Non-pigmented ciliary epithelial cell (primary cell): ENCODE measurements around the gene RNF175.

Experiments
- DNase-seq: peaks from one replicate; pipeline ENCODE4 v3.0.0-alpha.2; 2010; ENCODE audit warnings: low read depth

RNF175 gene

DNA sequence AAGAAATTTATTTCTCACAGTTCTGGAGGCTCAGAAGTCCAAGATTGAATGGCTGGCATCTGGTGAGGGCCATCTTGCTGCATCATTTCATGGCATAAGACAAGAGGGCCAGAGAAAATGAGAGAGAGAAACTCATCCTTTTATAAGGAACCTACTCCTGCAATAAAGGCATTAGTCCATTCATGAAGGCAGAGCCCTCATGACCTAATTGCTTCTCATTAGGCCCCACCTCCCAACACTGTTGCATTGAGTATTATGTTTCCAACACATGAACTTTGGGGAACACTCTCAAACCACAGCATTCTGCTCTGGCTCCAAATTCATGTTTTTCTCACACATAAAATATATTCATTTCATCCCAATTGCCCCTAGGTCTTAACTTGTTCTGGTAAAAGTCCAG lies 14.2 kb downstream of the RNF175 start:
- no peak for DNase-seq

- DNase-seq: no peak
These were observed 18.3 kb downstream of the RNF175 start for GRCh38 chr4:153741541-153741940.

DNA sequence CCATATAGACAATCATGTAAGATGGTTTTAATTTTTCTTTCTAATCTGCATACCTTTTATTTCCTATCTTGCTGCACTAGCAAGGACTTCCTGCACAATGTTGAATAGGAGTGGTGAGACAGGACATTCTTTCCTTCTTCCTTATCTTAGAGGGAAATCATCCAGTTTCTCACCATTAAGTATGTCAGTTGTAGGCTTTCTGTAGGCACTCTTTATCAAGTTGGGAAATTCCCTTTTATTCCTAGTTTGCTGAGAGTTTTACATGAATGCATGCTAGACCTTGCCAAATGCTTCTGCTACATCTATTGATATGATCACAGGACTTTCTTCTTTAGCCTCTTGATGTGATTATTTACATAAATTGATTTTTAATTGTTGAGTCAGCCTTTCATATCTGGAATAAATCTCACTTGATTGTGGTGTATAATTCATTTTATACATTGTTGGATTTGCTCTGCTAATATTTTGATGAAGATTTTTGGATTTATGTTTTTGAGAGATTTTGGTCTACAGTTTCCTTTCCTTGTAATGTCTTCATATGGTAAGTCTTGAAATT lies 23.8 kb downstream of the RNF175 start:
- DNase-seq: no peak

GRCh38 chr4:153733751-153734448 lies 25.9 kb downstream of the RNF175 start:
- DNase-seq: no peak

DNA sequence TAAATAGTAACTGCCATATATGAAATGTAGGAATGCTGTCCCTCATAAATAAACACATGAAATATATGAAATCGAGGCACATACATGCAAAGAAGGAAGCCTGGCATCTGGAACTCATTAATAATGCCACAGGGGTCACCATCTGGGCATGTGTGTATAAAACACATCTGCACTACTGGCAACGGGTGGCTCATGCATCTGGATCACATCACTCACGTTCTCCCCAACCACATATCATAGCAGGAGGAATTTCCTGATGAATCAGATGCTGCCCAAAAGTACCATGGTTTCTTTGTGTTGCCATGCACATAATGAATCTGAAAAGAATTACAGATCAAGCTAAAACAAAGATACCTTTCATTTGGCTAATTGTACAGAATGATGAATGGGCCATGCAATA lies 28.6 kb downstream of the RNF175 start:
- no peak for DNase-seq

DNA sequence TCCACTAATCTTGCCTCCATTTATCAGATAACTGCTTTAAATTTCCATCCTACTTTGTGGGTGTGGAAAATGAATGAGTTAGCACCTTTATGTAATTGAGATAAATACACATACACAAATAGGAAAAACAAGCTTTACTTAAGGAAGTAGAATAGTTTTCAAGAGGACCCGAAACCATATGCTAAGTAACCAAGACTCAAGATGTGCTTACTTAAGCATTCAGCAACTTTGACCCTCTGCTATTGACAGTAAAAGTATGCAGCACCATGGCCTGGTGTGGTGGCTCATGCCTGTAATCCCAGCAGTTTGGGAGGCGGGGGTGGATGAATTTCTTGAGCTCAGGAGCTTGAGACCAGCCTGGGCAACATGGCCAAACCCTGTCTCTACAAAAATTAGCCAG lies 29.9 kb downstream of the RNF175 start:
- DNase-seq: no peak

DNA sequence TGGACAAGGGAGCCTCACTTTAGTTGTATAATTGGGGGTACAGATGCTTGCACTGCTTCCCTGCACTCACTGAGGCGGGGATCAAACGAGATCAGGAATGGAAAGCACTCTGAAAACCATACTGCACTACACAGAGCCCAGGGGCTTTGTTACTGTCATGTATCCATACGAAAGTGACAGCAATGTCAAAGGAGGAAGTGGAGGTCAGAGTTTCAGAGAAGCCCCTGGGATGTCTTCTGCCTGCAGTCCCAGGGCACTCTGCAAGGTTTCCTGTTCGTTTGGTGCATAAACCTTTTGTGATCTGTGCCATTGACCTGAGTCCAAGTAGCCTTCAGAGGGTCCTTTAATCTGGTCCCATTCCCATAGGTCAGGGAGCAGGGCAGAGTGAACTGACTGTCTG lies 31.2 kb downstream of the RNF175 start:
- no peak for DNase-seq

GRCh38 chr4:153728151-153728550 lies 31.7 kb downstream of the RNF175 start:
- DNase-seq: no peak

- DNase-seq: no peak
These were observed 34.0 kb downstream of the RNF175 start for GRCh38 chr4:153725831-153726154.

DNA sequence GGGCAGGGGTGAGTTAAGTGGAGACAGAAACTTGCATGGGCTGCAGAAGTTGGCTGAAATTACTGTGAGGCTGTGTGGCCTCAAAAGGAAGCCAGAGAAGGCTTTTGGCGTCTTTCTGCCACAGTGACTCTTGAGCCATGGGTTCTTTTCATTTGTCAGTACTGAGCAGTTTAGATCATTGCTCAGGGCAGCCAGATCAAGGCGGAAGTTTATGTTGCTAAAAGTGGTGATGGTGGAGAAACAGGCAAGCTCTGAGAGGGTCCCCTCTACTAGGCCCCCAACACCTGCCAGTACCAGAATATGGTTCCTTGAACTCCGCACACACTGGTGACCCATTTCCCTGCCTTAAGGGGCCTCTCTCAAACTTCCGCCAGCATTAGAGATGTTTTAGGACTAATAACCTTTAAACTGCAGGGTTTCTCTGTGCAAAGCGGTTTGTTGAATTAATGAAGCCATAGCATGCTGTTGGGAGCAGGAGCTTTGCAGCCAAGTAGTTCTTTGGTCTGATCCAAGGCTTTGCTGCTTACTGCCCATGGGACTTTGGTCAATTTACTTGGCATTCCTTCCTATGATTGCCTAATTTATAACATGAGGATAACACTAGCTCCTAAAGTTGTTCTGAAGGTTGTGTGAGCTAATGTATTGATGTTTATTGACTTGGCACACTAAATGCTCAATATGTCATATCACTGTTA lies 34.5 kb downstream of the RNF175 start:
- DNase-seq: no peak

DNA sequence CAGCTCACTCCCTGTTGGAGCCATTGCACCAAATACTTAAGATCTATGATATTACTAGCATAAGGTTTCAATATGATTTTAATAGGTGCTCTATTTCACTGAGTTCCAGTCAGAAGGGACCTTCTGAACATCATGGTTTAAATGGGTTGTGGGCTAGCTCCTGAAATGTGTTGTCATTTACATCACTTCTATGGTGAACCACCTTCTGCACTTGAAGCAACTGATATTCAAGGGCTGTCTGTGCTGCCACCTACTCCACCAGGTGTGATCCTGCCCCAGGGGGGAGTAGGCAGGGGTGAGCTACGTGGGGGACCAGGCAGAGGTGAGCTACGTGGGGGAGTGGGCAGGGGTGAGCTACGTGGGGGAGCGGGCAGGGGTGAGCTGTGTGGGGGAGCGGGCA lies 35.2 kb downstream of the RNF175 start:
- DNase-seq: no peak

GRCh38 chr4:153722036-153722435 lies 37.8 kb downstream of the RNF175 start:
- no peak for DNase-seq

- DNase-seq: no peak
These were observed 45.8 kb downstream of the RNF175 start for GRCh38 chr4:153713866-153714646.

DNA sequence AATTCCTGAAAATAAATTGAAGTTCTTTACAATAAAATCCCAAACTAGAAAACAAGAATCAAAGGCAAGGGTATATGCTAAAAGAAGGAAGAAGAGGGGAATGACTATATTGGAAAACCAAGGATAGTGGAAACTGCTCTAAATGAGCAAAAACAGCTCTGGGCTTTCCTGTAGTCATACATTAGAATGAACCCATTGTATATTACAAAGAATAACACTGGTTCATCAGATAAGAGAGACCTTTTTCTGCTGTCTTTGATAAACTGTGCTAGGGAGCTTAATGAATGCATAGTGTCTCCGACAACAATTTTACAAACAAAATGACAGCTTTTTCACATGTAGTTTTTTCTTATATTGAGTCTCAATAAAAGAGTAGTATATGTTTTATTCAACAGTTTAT lies 49.1 kb downstream of the RNF175 start:
- DNase-seq: no peak

- DNase-seq: no peak
These were observed 53.3 kb downstream of the RNF175 start for GRCh38 chr4:153706519-153706918.

DNA sequence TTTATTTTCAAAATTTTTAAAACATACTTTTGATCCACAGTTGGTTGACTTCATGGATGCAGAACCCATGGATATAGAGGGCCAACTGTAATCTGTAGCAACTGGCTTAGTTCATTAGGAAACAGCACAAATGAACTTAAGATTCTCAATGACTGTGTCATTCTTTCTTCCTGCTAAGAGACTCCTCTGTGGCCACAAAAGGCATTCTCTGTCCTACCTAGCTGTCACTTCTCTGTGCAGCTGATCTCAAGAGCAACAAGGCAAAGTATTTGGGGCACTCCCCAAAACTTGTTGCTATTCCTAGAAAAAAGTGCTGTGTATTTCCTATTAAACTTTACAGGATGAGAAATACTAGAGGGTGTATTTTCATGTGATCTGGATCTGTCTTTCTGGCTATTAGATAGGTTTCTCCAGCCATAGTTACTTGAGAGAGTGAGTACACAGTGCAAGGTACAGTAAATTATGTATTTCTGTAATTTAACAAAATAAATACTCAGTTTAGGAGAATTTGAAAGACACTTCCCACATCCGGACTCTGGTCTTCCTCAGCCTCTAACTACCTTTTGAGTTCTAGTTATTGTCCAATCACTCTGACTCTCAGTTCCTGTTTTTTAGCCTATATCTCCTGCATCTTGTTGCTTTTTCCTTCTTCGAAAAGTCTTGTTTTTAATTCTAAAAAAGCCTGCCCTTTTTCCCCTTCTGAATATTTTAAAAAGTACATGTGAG lies 53.9 kb downstream of the RNF175 start:
- no peak for DNase-seq

DNA sequence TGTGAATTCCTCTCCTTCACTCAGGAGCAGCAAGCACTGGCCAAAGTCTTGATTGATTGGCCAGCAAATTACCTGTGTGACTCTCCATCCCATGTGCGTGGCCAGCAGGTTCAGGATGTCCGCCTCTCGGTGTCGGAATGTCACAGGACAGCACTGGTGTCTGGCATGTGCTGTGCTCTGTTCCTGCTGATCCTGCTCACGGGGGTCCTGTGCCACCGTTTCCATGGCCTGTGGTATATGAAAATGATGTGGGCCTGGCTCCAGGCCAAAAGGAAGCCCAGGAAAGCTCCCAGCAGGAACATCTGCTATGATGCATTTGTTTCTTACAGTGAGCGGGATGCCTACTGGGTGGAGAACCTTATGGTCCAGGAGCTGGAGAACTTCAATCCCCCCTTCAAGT lies 55.3 kb downstream of the RNF175 start:
- DNase-seq: no peak

DNA sequence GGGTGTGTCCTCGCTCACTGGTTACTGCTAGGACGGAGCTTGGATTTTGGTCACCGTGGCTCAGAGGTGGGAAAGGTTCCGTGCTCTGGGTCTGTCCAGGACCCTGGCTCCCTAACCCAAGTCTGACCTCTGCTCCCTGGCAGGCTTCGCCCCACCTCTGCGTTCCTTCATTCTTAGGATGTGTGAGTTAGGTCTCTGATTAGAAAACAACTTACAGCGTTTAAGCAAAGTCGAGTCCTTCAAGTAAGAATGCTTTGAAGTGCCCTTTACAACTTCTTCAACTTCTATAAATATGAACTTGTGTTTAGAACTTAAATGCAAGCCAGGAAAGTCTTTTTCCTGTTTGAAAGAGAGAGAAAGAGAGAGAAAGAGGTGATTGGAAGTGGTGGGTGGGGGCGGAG lies 74.9 kb downstream of the RNF175 start:
- DNase-seq: no peak

DNA sequence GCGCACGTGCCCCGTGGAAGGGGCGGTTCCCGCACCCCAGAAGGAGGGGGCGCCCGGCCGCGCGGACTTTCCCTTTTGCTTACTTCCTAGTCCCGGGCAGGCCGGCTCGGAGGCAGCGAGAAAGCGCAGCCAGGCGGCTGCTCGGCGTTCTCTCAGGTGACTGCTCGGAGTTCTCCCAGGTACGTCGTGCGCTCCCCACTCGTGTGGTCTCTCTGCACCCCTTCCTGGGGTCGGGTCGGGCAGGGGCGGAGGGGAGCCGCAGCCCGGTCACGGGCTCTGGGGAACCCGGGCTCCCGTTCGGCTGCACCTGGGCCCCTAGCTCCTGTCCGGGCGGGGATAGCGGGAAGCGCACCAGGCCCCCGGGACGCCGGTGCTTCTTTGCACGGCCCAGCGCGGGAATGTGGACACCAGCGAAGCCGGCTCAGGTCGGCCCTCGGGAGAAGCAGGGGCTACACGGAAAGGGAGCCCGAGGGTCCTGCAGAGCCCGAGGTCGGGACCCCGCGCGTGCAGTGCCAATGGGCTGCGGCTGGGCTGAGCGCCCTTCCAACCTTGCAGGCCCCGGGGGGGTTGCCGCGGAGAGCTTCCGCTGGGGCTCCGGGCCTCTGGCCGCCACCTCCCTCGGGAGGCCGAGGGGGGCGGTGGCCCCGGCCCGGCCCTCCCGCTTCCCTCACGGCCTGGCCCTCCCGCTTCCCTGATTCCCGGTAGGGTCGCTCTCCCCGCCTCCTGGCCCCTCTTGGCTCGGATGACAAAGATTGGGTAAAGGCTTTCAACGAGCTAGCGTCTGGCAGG lies 75.4 kb downstream of the RNF175 start, which contains the start of gene TLR2:
TSS of gene TLR2 (plus strand) at position 99 of the 789 bp plus-strand sequence. CDS start 18,628 bp downstream, outside the sequence.
- DNase-seq: no peak

- DNase-seq: no peak
These were observed 76.1 kb downstream of the RNF175 start for GRCh38 chr4:153683763-153684181.

DNA sequence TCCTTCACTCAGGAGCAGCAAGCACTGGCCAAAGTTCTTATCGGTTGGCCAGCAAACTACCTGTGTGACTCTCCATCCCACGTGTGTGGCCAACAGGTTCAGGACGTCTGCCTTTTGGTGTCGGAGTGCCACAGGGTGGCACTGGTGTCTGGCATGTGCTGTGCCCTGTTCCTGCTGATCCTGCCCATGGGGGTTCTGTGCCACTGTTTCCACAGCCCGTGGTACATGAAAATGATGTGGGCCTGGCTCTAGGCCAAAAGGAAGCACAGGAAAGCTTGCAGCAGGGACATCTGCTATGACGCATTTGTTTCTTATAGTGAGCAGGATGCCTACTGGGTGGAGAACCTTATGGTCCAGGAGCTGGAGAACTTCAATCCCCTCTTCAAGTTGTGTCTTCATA lies 80.3 kb downstream of the RNF175 start:
- DNase-seq: no peak
